Right lobe of liver (tissue), 6 donors: ENCODE measurements around the gene COPS9. TPM values are rescaled to one million over a fixed set of nuclear protein-coding genes. Genes with fewer than 3 reads are reported as not detected.

Experiments
- ATAC-seq, 4 donors: fragments of 200-7000 bp; cut with Tn5 transposase; one replicate each; pipeline ENCODE4 v1.9.1; 2020; ENCODE audit warnings: mild to moderate bottlenecking in 4 of 4, moderate library complexity in 4 of 4
- DNase-seq, 3 donors: peaks; one replicate each; pipeline ENCODE4 v3.0.0-alpha.2; 2020
- H3K27ac ChIP-seq, 3 donors: fragments of 200-600 bp; one replicate each; pipeline ENCODE4 v1.8.0; 2022
- H3K27me3 ChIP-seq, 2 donors: fragments of 200-600 bp; one replicate each; pipeline ENCODE4 v1.8.0; 2022
- H3K36me3 ChIP-seq, 4 donors: fragments of 200-600 bp; sonication (generic) in 1 of 4; one replicate each; pipeline versions ENCODE4 v1.5.1 to v1.8.0; 2017 to 2022; ENCODE audit warnings: control low read depth in 1 of 4
- H3K4me1 ChIP-seq, 4 donors: fragments of 200-600 bp; sonication (generic) in 1 of 4; one replicate each; pipeline versions ENCODE4 v1.5.1 to v1.8.0; 2017 to 2022; ENCODE audit warnings: control low read depth in 1 of 4
- H3K4me3 ChIP-seq, 3 donors: fragments of 200-600 bp; one replicate each; pipeline ENCODE4 v1.8.0; 2022
- H3K9me3 ChIP-seq, 4 donors: fragments of 200-600 bp; sonication (generic) in 1 of 4; one replicate each; pipeline versions ENCODE4 v1.5.1 to v1.8.0; 2017 to 2022; ENCODE audit warnings: control low read depth in 1 of 4
- CTCF ChIP-seq, 4 donors: fragments of 200-600 bp in 3 of 4; fragments of 450-650 bp in 1 of 4; IDR thresholded peaks; one replicate each; pipeline versions ENCODE4 v1.5.1 to v1.8.0; 2016 to 2022; ENCODE audit warnings: antibody characterized with exemption in 4 of 4, mild to moderate bottlenecking in 2 of 4
- POLR2A ChIP-seq: fragments of 450-650 bp; IDR thresholded peaks from one replicate; pipeline ENCODE4 v1.6.1; 2017; ENCODE audit warnings: antibody characterized with exemption, mild to moderate bottlenecking
- WGBS: methylation state at CpG from one replicate; pipeline ENCODE4 v1.1.6; 2018; ENCODE audit warnings: low coverage, low lambda C conversion rate; ENCODE audit not compliant: insufficient coverage; ENCODE audit errors: missing lambda C conversion rate; 5-methylcytosine and 5-hydroxymethylcytosine counted together
- intact Hi-C, 2 donors: fragments of 100-400 bp; cut with DNase I; formaldehyde crosslinking; loops; one replicate each; pipeline versions ENCODE4 v1.11.2 to v1.14.1; 2022
- total RNA-seq, 6 experiments: library from RNA; depleted of rRNA in 2 of 6; stranded (reverse); fragments of >200 nt in 2 of 6; fragmentation: NEBNext Ultra II Directional in 3 of 6; extraction: Animal tissue kit (Norgen Biotek cat#: 25700) in 3 of 6; gene quantifications; one replicate each; pipeline versions ENCODE4 v1.1.0 to v1.2.4, GENCODE V29; 2016 to 2023
- donor health status: DM: no; HTN: yes; CAD: no.
- donor health status: DM: no; HTN: no; CAD: no.
- donor health status: DM: no; HTN: no; CAD: no.
- donor health status: DM: no; HTN: yes; CAD: no.
- donor health status: DM: no; HTN: yes; CAD: no.

The COPS9 gene
- total RNA-seq, 6 experiments from 2014 or later, result 33.1 to 66.1 (median 45.8) TPM

GRCh38 chr2:240149943-240150784 lies 14.1 kb upstream of the COPS9 start:
- H3K27ac ChIP-seq, result no peak overlapping the region
- H3K27me3 ChIP-seq, result no peaks in the 10 kb centered on the region
- WGBS, result 25% methylated on average over 7 of the region's 12 CpGs
- H3K4me3 ChIP-seq, result no peak overlapping the region
- intact Hi-C loops, result no loop called here
- H3K4me1 ChIP-seq, result no peaks in the 10 kb centered on the region
- peak; percentile 60 to 75 (median 75) for ATAC-seq
- peak in 1 of 3 donors; percentile 44 for DNase-seq
- no peaks in the 10 kb centered on the region for H3K9me3 ChIP-seq
- TF ChIP-seq POLR2A (no peak), CTCF (IDR thresholded peaks at IDR 0.05) (peak; percentile 46 to 65 (median 58))
- no peaks in the 10 kb centered on the region for H3K36me3 ChIP-seq

GRCh38 chr2:240147911-240148587 lies 11.9 kb upstream of the COPS9 start:
- no peaks in the 10 kb centered on the region for H3K9me3 ChIP-seq
- no peak overlapping the region for H3K27ac ChIP-seq
- 83% methylated on average over 15 of the region's 20 CpGs for WGBS
- TF ChIP-seq POLR2A, result no peak
- TF ChIP-seq CTCF (IDR thresholded peaks at IDR 0.05), result no peak
- H3K4me1 ChIP-seq, result no peaks in the 10 kb centered on the region
- no peak overlapping the region for H3K4me3 ChIP-seq
- no peaks in the 10 kb centered on the region for H3K36me3 ChIP-seq
- ATAC-seq, result no peak
- intact Hi-C loops, result no loop called here
- H3K27me3 ChIP-seq, result no peaks in the 10 kb centered on the region
- no peak for DNase-seq

GRCh38 chr2:240147382-240147781 lies 11.3 kb upstream of the COPS9 start:
- no peaks in the 10 kb centered on the region for H3K27me3 ChIP-seq
- no peaks in the 10 kb centered on the region for H3K36me3 ChIP-seq
- no peak overlapping the region for H3K27ac ChIP-seq
- intact Hi-C loops, result no loop called here
- 66% methylated on average over 3 of the region's 5 CpGs for WGBS
- no peaks in the 10 kb centered on the region for H3K4me1 ChIP-seq
- no peaks in the 10 kb centered on the region for H3K9me3 ChIP-seq
- TF ChIP-seq CTCF (IDR thresholded peaks at IDR 0.05) (no peak), POLR2A (no peak)
- H3K4me3 ChIP-seq, result no peak overlapping the region
- DNase-seq (no peak), ATAC-seq (no peak)

- Histone ChIP-seq H3K27me3 (no peaks in the 10 kb centered on the region), H3K4me1 (no peaks in the 10 kb centered on the region), H3K9me3 (no peaks in the 10 kb centered on the region), H3K27ac (no peak overlapping the region), H3K36me3 (no peaks in the 10 kb centered on the region), H3K4me3 (no peak overlapping the region)
- ATAC-seq, result no peak
- 55% methylated on average over 5 of the region's 12 CpGs for WGBS
- no peak for DNase-seq
- intact Hi-C loops, result no loop called here
- TF ChIP-seq POLR2A (no peak), CTCF (IDR thresholded peaks at IDR 0.05) (no peak)
Measured at GRCh38 chr2:240146627-240147278, 10.6 kb upstream of the COPS9 start.
